Embryonic facial prominence (tissue), 1 donor: Measurements from ENCODE around the gene SETD2.
"Not testable (repeated sequence)": the region's sequence is repeated elsewhere in the genome, so short reads cannot be mapped to it uniquely, and the experiment has no call there.

Experiments used
- DNase-seq: peaks from one replicate; pipeline ENCODE4 v3.0.0-alpha.2; 2016; ENCODE audit errors: extremely low spot score

The SETD2 gene

GRCh38 chr3:47098910-47099309 lies 65.0 kb downstream of the SETD2 start:
- no peak for DNase-seq

- no peak for DNase-seq
Observed at GRCh38 chr3:47097864-47098263, 66.0 kb downstream of the SETD2 start.

- DNase-seq: no peak
Observed at GRCh38 chr3:47096959-47097358, 67.0 kb downstream of the SETD2 start.

- DNase-seq: no peak
Observed at GRCh38 chr3:47092090-47092489, 71.8 kb downstream of the SETD2 start.

- DNase-seq: no peak
Observed at GRCh38 chr3:47089630-47090029, 74.3 kb downstream of the SETD2 start.

GRCh38 chr3:47086071-47086470 lies 77.8 kb downstream of the SETD2 start:
- DNase-seq: no peak

- DNase-seq: no peak
Observed at GRCh38 chr3:47083786-47084185, 80.1 kb downstream of the SETD2 start.

- no peak for DNase-seq
Observed at GRCh38 chr3:47082519-47082918, 81.4 kb downstream of the SETD2 start.

- no peak for DNase-seq
Observed at GRCh38 chr3:47079432-47079831, 84.5 kb downstream of the SETD2 start.

- no peak for DNase-seq
Observed at GRCh38 chr3:47073685-47074084, 90.2 kb downstream of the SETD2 start.

GRCh38 chr3:47070770-47071169 lies 93.1 kb downstream of the SETD2 start:
- DNase-seq: no peak

GRCh38 chr3:47066259-47066658 lies 97.7 kb downstream of the SETD2 start:
- DNase-seq: not testable (repeated sequence)

- DNase-seq: no peak
Observed at GRCh38 chr3:47065681-47066080, 98.2 kb downstream of the SETD2 start.

GRCh38 chr3:47065058-47065457 lies 98.9 kb downstream of the SETD2 start:
- DNase-seq: no peak

GRCh38 chr3:47057212-47057671 lies 106.7 kb downstream of the SETD2 start:
- DNase-seq: no peak

GRCh38 chr3:47056705-47057104 lies 107.2 kb downstream of the SETD2 start:
- DNase-seq: no peak

GRCh38 chr3:47054412-47054811 lies 109.5 kb downstream of the SETD2 start:
- DNase-seq: no peak

GRCh38 chr3:47047673-47048072 lies 116.2 kb downstream of the SETD2 start:
- no peak for DNase-seq

GRCh38 chr3:47047069-47047468 lies 116.8 kb downstream of the SETD2 start:
- no peak for DNase-seq

- DNase-seq: no peak
Observed at GRCh38 chr3:47042231-47042791, 121.6 kb downstream of the SETD2 start.

GRCh38 chr3:47041114-47041513 lies 122.8 kb downstream of the SETD2 start:
- DNase-seq: no peak

- not testable (repeated sequence) for DNase-seq
Observed at GRCh38 chr3:47037302-47037701, 126.6 kb downstream of the SETD2 start.

- DNase-seq: no peak
Observed at GRCh38 chr3:47036145-47036544, 127.8 kb downstream of the SETD2 start.

GRCh38 chr3:47035645-47036044 lies 128.3 kb downstream of the SETD2 start:
- DNase-seq: no peak
